A549 (cell line): ENCODE data around the gene ANKRD9. TPM values are rescaled to one million over a fixed set of nuclear protein-coding genes. Genes with fewer than 3 reads are reported as not detected.

ENCODE experiments used
- ATAC-seq, 2 experiments: fragments of 200-7000 bp in 1 of 2; fragments of >200 bp in 1 of 2; cut with Nextera tagmentation in 1 of 2; cut with Tn5 transposase in 1 of 2; 3 replicates each; pipeline versions ENCODE4 v1.8.0 to v1.9.1; 2018 to 2020; ENCODE audit warnings: mild to moderate bottlenecking in 1 of 2, moderate library complexity in 1 of 2
- CTCF ChIA-PET: fragments of 300-600 bp; sonication (Branson Sonifier 250); formaldehyde crosslinking; extraction: SDS; loops from one replicate; lab custom pipeline; 2021; ENCODE audit warnings: antibody characterized with exemption, inconsistent platforms; lab: Yijun Ruan, JAX
- POLR2A ChIA-PET: fragments of 350-600 bp; formaldehyde crosslinking; extraction: SDS; loops from one replicate; lab custom pipeline; 2021; ENCODE audit warnings: antibody characterized with exemption, inconsistent platforms; lab: Yijun Ruan, JAX
- DNase-seq, 2 experiments: peaks; one replicate each; pipeline versions ENCODE4 v3.0.0 to v3.0.0-alpha.2; 2011 to 2016; ENCODE audit warnings: low read depth in 1 of 2, low spot score in 1 of 2
- FAIRE-seq: peaks from 2 replicates; lab custom pipeline; 2011; peaks lifted over from hg19 to GRCh38; lab: Jason Lieb, UNC
- H3K27ac ChIP-seq, 2 experiments: fragments of >200 bp; sonication (Bioruptor Twin); formaldehyde crosslinking; 3 replicates each; pipeline ENCODE4 v1.5.1; 2016 to 2017
- H3K4me1 ChIP-seq: fragments of >200 bp; sonication (Bioruptor Twin); formaldehyde crosslinking; 3 replicates; pipeline ENCODE4 v1.6.1; 2016
- H3K4me2 ChIP-seq: fragments of >200 bp; sonication (Bioruptor Twin); formaldehyde crosslinking; 3 replicates; pipeline ENCODE4 v1.6.1; 2016
- H3K4me3 ChIP-seq: fragments of >200 bp; sonication (Bioruptor Twin); formaldehyde crosslinking; 3 replicates; pipeline ENCODE4 v1.5.1; 2016
- H3K9me3 ChIP-seq: fragments of >200 bp; sonication (Bioruptor Twin); formaldehyde crosslinking; 3 replicates; pipeline ENCODE4 v1.6.1; 2016
- ATOH8 ChIP-seq: fragments of 250-450 bp; sonication (Bioruptor Pico); IDR thresholded peaks from 2 replicates; pipeline ENCODE4 v1.5.0; 2020; ENCODE audit warnings: low read depth, mild to moderate bottlenecking, moderate library complexity
- BHLHE40 ChIP-seq: IDR thresholded peaks from 2 replicates; pipeline ENCODE4 v1.6.1; 2012; ENCODE audit warnings: low read depth, low read length, inconsistent platforms
- CBX2 ChIP-seq: fragments of 200-600 bp; sonication (generic); IDR thresholded peaks from 2 replicates; pipeline ENCODE4 v1.6.1; 2016; ENCODE audit warnings: low read depth, mild to moderate bottlenecking, borderline replicate concordance
- CTCF ChIP-seq: fragments of >200 bp; sonication (Bioruptor Twin); formaldehyde crosslinking; IDR thresholded peaks from 3 replicates; pipeline ENCODE4 v1.5.1; 2016
- E2F6 ChIP-seq: IDR thresholded peaks from 2 replicates; pipeline ENCODE4 v1.6.1; 2012; ENCODE audit warnings: low read depth, borderline replicate concordance
- ESRRA ChIP-seq: fragments of 150-350 bp; IDR thresholded peaks from 2 replicates; pipeline ENCODE4 v1.6.1; 2014; ENCODE audit warnings: mild to moderate bottlenecking, low read length, borderline replicate concordance
- FOSL2 ChIP-seq, 2 experiments: fragments of 450-650 bp in 1 of 2; fragments of >200 bp in 1 of 2; sonication (Bioruptor Twin) in 1 of 2; formaldehyde crosslinking; IDR thresholded peaks; 2 replicates each; pipeline versions ENCODE4 v1.5.0 to v1.6.1; 2016 to 2020; ENCODE audit warnings: mild to moderate bottlenecking in 1 of 2, moderate library complexity in 1 of 2
- FOXS1 ChIP-seq: fragments of 250-450 bp; sonication (Bioruptor Pico); IDR thresholded peaks from 2 replicates; pipeline ENCODE4 v1.5.0; 2020; ENCODE audit warnings: mild to moderate bottlenecking, moderate library complexity
- GATA3 ChIP-seq: IDR thresholded peaks from 2 replicates; pipeline ENCODE4 v1.6.1; 2012; ENCODE audit warnings: borderline replicate concordance
- MAFK ChIP-seq: fragments of 450-650 bp; IDR thresholded peaks from 2 replicates; pipeline ENCODE4 v1.6.1; 2014; ENCODE audit not compliant: partially characterized antibody
- NPAS2 ChIP-seq: fragments of 250-450 bp; sonication (Bioruptor Pico); IDR thresholded peaks from 2 replicates; pipeline ENCODE4 v1.8.0; 2022; ENCODE audit warnings: mild to moderate bottlenecking, moderate library complexity, borderline replicate concordance
- PHF8 ChIP-seq: fragments of 200-600 bp; sonication (generic); IDR thresholded peaks from 2 replicates; pipeline ENCODE4 v1.6.1; 2016; ENCODE audit warnings: low read depth, mild to moderate bottlenecking, antibody characterized with exemption, moderate library complexity, borderline replicate concordance
- RARB ChIP-seq: fragments of 250-450 bp; sonication (Bioruptor Pico); IDR thresholded peaks from 2 replicates; pipeline ENCODE4 v1.8.0; 2021; ENCODE audit warnings: mild to moderate bottlenecking, moderate library complexity
- RNF2 ChIP-seq: fragments of 200-600 bp; sonication (generic); IDR thresholded peaks from 2 replicates; pipeline ENCODE4 v1.6.1; 2016; ENCODE audit warnings: low read depth, mild to moderate bottlenecking, antibody characterized with exemption, moderate library complexity, borderline replicate concordance
- ZFP36 ChIP-seq: fragments of 450-650 bp; IDR thresholded peaks from 2 replicates; pipeline ENCODE4 v1.6.1; 2014; ENCODE audit warnings: borderline replicate concordance; ENCODE audit not compliant: partially characterized antibody
- WGBS: methylation state at CpG from one replicate; pipeline ENCODE4 v1.1.6; 2017; ENCODE audit errors: missing lambda C conversion rate; 5-methylcytosine and 5-hydroxymethylcytosine counted together
- polyA plus RNA-seq, 4 experiments: library from polyadenylated mRNA; depleted of rRNA in 3 of 4; stranded (reverse); fragments of >200 nt; fragmentation: RNase III in 1 of 4; extraction: RNeasy Plus Mini Kit Qiagen cat#74134 plus additional on column Dnase treatment in 1 of 4; gene quantifications; 2 replicates in 3 of 4; 3 replicates in 1 of 4; pipeline ENCODE4 v1.2.3, GENCODE V29; 2011 to 2017
- TF ChIP-seq, protein P1 (sequence below): fragments of >200 bp; sonication (Bioruptor Twin); formaldehyde crosslinking; IDR thresholded peaks from 3 replicates; pipeline ENCODE4 v1.6.1; 2016
- TF ChIP-seq, protein P2 (sequence below): fragments of 200-600 bp; sonication (generic); IDR thresholded peaks from 2 replicates; pipeline ENCODE4 v1.6.1; 2016; ENCODE audit warnings: antibody characterized with exemption, mild to moderate bottlenecking, moderate library complexity

ANKRD9 gene
- polyA plus RNA-seq, 2 of the 4 experiments (the other 2 are of a cell fraction): 6.3 to 11.8 TPM

DNA sequence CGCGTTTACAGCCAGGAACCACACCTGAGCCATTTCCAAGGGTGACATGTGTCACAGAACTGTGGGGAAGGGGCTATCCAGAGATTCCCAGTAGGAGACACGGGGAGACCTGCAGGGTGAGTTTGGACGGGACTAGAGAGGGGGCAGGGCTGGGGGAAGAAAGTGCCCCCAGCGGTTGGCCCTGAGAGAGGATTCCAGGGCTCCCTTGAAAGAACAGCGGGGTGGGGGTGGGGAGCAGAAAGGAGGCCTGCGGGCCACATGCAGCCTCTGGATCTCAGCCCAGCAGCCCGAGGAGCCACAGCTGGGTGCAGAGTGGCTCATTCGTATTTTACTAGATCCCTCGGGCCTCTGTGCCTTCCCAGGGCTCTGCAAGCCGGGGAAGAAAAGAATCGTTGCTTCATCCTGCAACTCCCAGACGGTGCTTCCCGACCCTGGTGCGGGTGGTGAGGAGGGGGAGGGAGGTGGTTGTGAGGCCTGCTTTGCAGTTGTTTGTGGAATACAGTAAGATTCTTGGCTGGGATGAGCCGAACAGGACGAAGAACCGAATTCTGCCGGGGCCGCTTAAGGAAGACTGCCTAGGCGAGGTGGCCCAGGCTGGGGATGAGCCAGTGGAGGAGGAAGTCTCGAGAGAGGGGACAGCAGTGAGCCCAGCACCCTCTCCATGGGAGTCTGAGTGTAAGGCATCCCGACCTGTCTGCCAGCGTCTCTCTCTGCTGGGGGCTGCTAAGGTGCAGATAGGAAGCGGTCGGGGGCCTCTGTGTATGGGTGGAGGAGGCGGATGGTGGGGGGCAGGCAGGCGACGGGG, 36.1 kb upstream of the ANKRD9 start:
- H3K4me2 ChIP-seq: no peak overlapping the region
- peak overlapping the region in 1 of 2 experiments; percentile 53; a peak in 3 of 6 replicates for H3K27ac ChIP-seq
- TF ChIP-seq MAFK (no peak), PHF8 (no peak), NPAS2 (no peak), RARB (no peak), GATA3 (no peak), E2F6 (no peak), FOSL2 (IDR thresholded peaks at IDR 0.05) (no peak), FOSL2 (CRISPR knock-in tag; IDR thresholded peaks at IDR 0.05) (no peak)
- TF ChIP-seq, protein P1, sequence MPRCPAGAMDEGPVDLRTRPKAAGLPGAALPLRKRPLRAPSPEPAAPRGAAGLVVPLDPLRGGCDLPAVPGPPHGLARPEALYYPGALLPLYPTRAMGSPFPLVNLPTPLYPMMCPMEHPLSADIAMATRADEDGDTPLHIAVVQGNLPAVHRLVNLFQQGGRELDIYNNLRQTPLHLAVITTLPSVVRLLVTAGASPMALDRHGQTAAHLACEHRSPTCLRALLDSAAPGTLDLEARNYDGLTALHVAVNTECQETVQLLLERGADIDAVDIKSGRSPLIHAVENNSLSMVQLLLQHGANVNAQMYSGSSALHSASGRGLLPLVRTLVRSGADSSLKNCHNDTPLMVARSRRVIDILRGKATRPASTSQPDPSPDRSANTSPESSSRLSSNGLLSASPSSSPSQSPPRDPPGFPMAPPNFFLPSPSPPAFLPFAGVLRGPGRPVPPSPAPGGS: no peak
- FAIRE-seq (no peak), ATAC-seq (peak; percentile 24 to 54; a peak in 5 of 6 replicates), DNase-seq (no peak)
- POLR2A ChIA-PET: interaction anchor here (0.7 kb wide), 1 partner anchor 150 kb away, joined by 4 read pairs; no protein-coding TSS in a partner anchor
- no peaks in the 10 kb centered on the region for H3K9me3 ChIP-seq
- 77% methylated on average over 26 of the region's 29 CpGs for WGBS
- H3K4me1 ChIP-seq: peaks cover 24% of the 10 kb centered on the region; the same call in 2 of the 3 replicates
- H3K4me3 ChIP-seq: no peak overlapping the region
- CTCF ChIA-PET: no interaction called here

- H3K4me3 ChIP-seq: no peak overlapping the region
- H3K9me3 ChIP-seq: no peaks in the 10 kb centered on the region
- H3K4me1 ChIP-seq: peaks cover 28% of the 10 kb centered on the region; the same call in 2 of the 3 replicates
- ATAC-seq (peak; percentile 4 to 19; a peak in 3 of 6 replicates), FAIRE-seq (no peak), DNase-seq (no peak)
- peak overlapping the region in 1 of 2 experiments; percentile 53; a peak in 3 of 6 replicates for H3K27ac ChIP-seq
- H3K4me2 ChIP-seq: 0 out of 3 replicates have a peak overlapping the region, but pooled peaks have one; percentile 19
- ChIA-PET CTCF (no interaction called here), POLR2A (no interaction called here)
- 81% methylated on average over 51 of the region's 66 CpGs for WGBS
- no peak for TF ChIP-seq RNF2
- TF ChIP-seq NPAS2: no peak
- no peak for TF ChIP-seq CTCF
- TF ChIP-seq CBX2: no peak
These were observed 35.3 kb upstream of the ANKRD9 start for GRCh38 chr14:102544747-102545460.

GRCh38 chr14:102544046-102544746, 34.6 kb upstream of the ANKRD9 start:
- 85% methylated on average over 30 of the region's 43 CpGs for WGBS
- POLR2A ChIA-PET: no interaction called here
- 0 out of 3 replicates have a peak overlapping the region, but pooled peaks have one; percentile 19 for H3K4me2 ChIP-seq
- CTCF ChIA-PET: no interaction called here
- H3K9me3 ChIP-seq: no peaks in the 10 kb centered on the region
- ATAC-seq: peak in 1 of 2 experiments; percentile 12; a peak in 2 of 6 replicates
- peaks cover 30% of the 10 kb centered on the region; the same call in 2 of the 3 replicates for H3K4me1 ChIP-seq
- no peak overlapping the region for H3K4me3 ChIP-seq
- H3K27ac ChIP-seq: peak overlapping the region in 1 of 2 experiments; percentile 53; a peak in 3 of 6 replicates
- DNase-seq: no peak
- TF ChIP-seq, protein P2, sequence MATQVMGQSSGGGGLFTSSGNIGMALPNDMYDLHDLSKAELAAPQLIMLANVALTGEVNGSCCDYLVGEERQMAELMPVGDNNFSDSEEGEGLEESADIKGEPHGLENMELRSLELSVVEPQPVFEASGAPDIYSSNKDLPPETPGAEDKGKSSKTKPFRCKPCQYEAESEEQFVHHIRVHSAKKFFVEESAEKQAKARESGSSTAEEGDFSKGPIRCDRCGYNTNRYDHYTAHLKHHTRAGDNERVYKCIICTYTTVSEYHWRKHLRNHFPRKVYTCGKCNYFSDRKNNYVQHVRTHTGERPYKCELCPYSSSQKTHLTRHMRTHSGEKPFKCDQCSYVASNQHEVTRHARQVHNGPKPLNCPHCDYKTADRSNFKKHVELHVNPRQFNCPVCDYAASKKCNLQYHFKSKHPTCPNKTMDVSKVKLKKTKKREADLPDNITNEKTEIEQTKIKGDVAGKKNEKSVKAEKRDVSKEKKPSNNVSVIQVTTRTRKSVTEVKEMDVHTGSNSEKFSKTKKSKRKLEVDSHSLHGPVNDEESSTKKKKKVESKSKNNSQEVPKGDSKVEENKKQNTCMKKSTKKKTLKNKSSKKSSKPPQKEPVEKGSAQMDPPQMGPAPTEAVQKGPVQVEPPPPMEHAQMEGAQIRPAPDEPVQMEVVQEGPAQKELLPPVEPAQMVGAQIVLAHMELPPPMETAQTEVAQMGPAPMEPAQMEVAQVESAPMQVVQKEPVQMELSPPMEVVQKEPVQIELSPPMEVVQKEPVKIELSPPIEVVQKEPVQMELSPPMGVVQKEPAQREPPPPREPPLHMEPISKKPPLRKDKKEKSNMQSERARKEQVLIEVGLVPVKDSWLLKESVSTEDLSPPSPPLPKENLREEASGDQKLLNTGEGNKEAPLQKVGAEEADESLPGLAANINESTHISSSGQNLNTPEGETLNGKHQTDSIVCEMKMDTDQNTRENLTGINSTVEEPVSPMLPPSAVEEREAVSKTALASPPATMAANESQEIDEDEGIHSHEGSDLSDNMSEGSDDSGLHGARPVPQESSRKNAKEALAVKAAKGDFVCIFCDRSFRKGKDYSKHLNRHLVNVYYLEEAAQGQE: no peak
- no peak for TF ChIP-seq FOXS1 (CRISPR knock-in tag)
- TF ChIP-seq ATOH8: no peak
- TF ChIP-seq ZFP36: no peak
- TF ChIP-seq ESRRA: no peak
- no peak for TF ChIP-seq FOSL2 (IDR thresholded peaks at IDR 0.05)
- TF ChIP-seq FOSL2 (CRISPR knock-in tag; IDR thresholded peaks at IDR 0.05): no peak
- TF ChIP-seq BHLHE40: no peak
- TF ChIP-seq, all 56 proteins: peak for 0
- FAIRE-seq: no peak
